Liver (tissue), 9 donors: ENCODE measurements around the gene RGS13. TPM values are rescaled to one million over a fixed set of nuclear protein-coding genes. Genes with fewer than 3 reads are reported as not detected.

Source experiments
- DNase-seq: peaks from one replicate; pipeline ENCODE4 v3.0.0-alpha.2; 2017; ENCODE audit warnings: low spot score
- H3K27ac ChIP-seq, 2 donors: one replicate each; pipeline ENCODE4 v1.7.0; 2013; ENCODE audit warnings: inconsistent platforms in 2 of 2, low read length in 2 of 2, control low read depth in 1 of 2, low read depth in 1 of 2, mild to moderate bottlenecking in 1 of 2
- H3K27me3 ChIP-seq, 4 donors: one replicate each; pipeline versions ENCODE4 v1.6.1 to v1.7.0; 2013; ENCODE audit warnings: low read length in 3 of 4, inconsistent platforms in 1 of 4, mild to moderate bottlenecking in 1 of 4, moderate library complexity in 1 of 4; ENCODE audit not compliant: control insufficient read depth in 4 of 4, insufficient read depth in 4 of 4
- H3K36me3 ChIP-seq, 4 donors: one replicate each; pipeline versions ENCODE4 v1.6.1 to v1.7.0; 2013; ENCODE audit warnings: low read length in 3 of 4, mild to moderate bottlenecking in 3 of 4, low read depth in 1 of 4, moderate library complexity in 1 of 4; ENCODE audit not compliant: control insufficient read depth in 4 of 4, insufficient read depth in 3 of 4
- H3K4me1 ChIP-seq, 4 donors: one replicate each; pipeline versions ENCODE4 v1.6.1 to v1.7.0; 2013; ENCODE audit warnings: low read length in 3 of 4, mild to moderate bottlenecking in 3 of 4, moderate library complexity in 1 of 4; ENCODE audit not compliant: control insufficient read depth in 4 of 4, insufficient read depth in 4 of 4
- H3K4me3 ChIP-seq, 3 donors: one replicate each; pipeline versions ENCODE4 v1.6.1 to v1.7.0; 2013; ENCODE audit warnings: low read length in 3 of 3, control low read depth in 1 of 3, low read depth in 1 of 3, mild to moderate bottlenecking in 1 of 3
- H3K9ac ChIP-seq, 2 donors: one replicate each; pipeline ENCODE4 v1.7.0; 2013; ENCODE audit warnings: low read length in 2 of 2, mild to moderate bottlenecking in 2 of 2, moderate library complexity in 2 of 2, control low read depth in 1 of 2, low read depth in 1 of 2
- H3K9me3 ChIP-seq, 4 donors: one replicate each; pipeline versions ENCODE4 v1.6.1 to v1.7.0; 2013; ENCODE audit warnings: low read length in 3 of 4; ENCODE audit not compliant: control insufficient read depth in 4 of 4
- FOXA2 ChIP-seq: IDR thresholded peaks from 2 replicates; pipeline ENCODE4 v1.6.1; 2016; ENCODE audit warnings: antibody characterized with exemption
- JUND ChIP-seq, 2 donors: IDR thresholded peaks; 2 replicates each; pipeline ENCODE4 v1.6.1; 2016; ENCODE audit warnings: antibody characterized with exemption in 2 of 2
- WGBS: extraction: QIAGEN DNeasy Blood & Tissue Kit; methylation state at CpG from one replicate; pipeline ENCODE4 v1.1.7; 2013; 5-methylcytosine and 5-hydroxymethylcytosine counted together
- polyA plus RNA-seq, 2 donors: library from polyadenylated mRNA; stranded (reverse) in 1 of 2; unstranded in 1 of 2; fragments of 200-250 nt in 1 of 2; fragments of >200 nt in 1 of 2; fragmentation: Nextera tagmentation in 1 of 2; extraction: Ambion mirVana in 1 of 2; gene quantifications; one replicate each; pipeline versions ENCODE4 v1.2.1 to v1.2.3, GENCODE V29; 2013 to 2015
- total RNA-seq, 2 donors: library from RNA; depleted of rRNA; stranded (reverse); fragments of >200 nt; gene quantifications; one replicate each; pipeline ENCODE4 v1.2.3, GENCODE V29; 2014
- donor health status: healthy.
- donor health status: healthy.
- donor health status: healthy.
- donor health status: healthy.
- donor health status: healthy.

Gene RGS13
- total and polyA plus RNA-seq, 4 donors = under 0.01 to 0.05 TPM; not detected in 2

DNA sequence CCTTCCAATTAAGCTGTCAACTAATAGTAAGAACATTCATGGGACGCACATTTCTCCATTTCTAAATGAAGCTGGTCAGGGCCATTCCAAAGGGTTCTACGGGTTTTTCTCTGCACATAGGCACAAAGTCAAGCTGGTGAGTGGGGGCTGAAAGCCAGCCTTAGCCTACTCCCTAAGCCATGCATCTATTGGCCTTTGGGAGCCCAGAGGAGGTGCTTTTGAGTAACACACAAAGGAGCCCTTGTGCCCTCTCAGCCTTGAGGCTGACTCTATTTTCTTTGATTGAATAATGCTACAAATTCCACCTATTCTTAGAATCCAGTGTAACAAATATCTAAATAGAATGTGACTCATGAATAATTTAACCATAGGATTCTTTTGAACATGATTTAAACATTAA lies 73.6 kb downstream of the RGS13 start:
- 90% methylated on average over 2 of the region's 2 CpGs for WGBS
- no peak overlapping the region for H3K4me3 ChIP-seq
- H3K9ac ChIP-seq = no peak overlapping the region
- H3K36me3 ChIP-seq = no peaks in the 10 kb centered on the region
- no peak for TF ChIP-seq JUND (IDR thresholded peaks at IDR 0.05)
- TF ChIP-seq FOXA2 = no peak
- no peak for DNase-seq
- no peaks in the 10 kb centered on the region for H3K9me3 ChIP-seq
- no peak overlapping the region for H3K27ac ChIP-seq
- no peaks in the 10 kb centered on the region for H3K4me1 ChIP-seq
- no peaks in the 10 kb centered on the region for H3K27me3 ChIP-seq

Other genes starting within 250 kb of the RGS13 start
- 1 to 10 TPM; 1.8 to 7.7 TPM for gene RGS1, start 60.4 kb upstream of the RGS13 start, total RNA-seq
- gene RGS1, start 60.4 kb upstream of the RGS13 start, polyA plus RNA-seq = 1 to 10 TPM; 5.4 to 6.6 TPM
- gene RGS2, start 172.9 kb downstream of the RGS13 start, total RNA-seq = 1 to 10 TPM; 2.6 to 4.9 TPM
- gene RGS2, start 172.9 kb downstream of the RGS13 start, polyA plus RNA-seq = 1 to 10 TPM; 3.9 to 10.0 TPM